IPS-NIHi11 (cell line): ENCODE measurements around the gene RYR3.

ENCODE experiments used
- DNase-seq: peaks from one replicate; pipeline ENCODE4 v3.0.0; 2012; ENCODE audit warnings: mixed read lengths, low spot score

The RYR3 gene

DNA sequence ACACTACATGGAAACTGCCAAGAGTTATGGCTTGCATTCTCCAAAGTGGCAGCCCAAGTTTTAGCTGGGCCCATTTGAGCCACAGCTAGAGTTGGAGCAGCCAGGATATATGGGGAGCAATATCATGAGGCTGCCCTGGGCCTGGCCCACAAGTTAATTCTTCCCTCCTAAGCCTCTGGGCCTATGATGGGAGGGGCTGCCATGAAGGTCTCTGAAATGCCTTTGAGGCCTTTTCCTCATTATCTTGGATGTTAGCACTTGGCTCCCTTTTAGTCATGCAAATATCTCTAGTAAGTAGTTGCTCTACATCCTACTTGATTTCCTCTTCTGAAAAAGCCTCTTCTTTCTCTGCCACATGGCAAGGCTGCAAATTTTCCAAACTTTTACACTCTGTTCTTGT lies 400.0 kb downstream of the RYR3 start:
- no peak for DNase-seq

- DNase-seq: no peak
Observed at GRCh38 chr15:33716025-33716424, 405.3 kb downstream of the RYR3 start.

GRCh38 chr15:33720952-33721351 lies 410.2 kb downstream of the RYR3 start:
- no peak for DNase-seq

DNA sequence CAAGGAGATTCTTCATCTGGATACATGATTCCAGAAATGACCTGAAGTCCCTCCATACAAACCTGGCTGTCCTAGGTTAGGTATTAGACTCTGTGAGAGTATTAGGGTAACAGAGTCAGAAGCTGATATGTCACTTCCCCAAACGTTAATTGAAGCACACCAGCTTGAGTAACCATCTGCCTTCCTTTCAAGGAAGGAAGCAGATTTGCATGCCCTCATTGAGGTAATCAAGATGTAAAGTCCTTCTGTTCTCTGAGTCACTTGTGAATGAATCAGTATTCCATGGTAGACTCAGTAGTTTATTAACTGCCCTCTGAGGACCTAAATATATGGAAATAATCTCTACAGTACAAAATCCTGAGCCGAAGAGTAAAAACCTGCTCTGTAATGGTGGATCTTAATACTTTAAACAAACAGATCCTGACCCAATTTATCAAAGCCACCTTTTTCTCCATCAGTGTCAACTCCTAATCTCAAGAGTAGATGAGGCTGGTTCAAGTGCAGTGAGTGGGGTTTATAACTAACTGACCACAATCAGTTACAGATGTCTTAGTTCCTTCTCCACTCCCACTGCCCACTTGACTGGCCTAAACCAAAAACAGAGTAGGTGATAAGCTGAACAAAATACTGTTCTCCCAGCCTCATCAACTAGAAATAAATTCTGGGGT lies 411.4 kb downstream of the RYR3 start:
- no peak for DNase-seq

GRCh38 chr15:33722673-33723015 lies 411.9 kb downstream of the RYR3 start:
- no peak for DNase-seq

- no peak for DNase-seq
Observed at GRCh38 chr15:33724321-33725036, 413.7 kb downstream of the RYR3 start.

GRCh38 chr15:33729653-33730052 lies 418.9 kb downstream of the RYR3 start:
- peak; percentile 56 for DNase-seq

GRCh38 chr15:33730815-33731214 lies 420.0 kb downstream of the RYR3 start:
- no peak for DNase-seq

GRCh38 chr15:33735143-33735542 lies 424.4 kb downstream of the RYR3 start:
- DNase-seq: no peak

GRCh38 chr15:33735637-33736247 lies 425.0 kb downstream of the RYR3 start:
- DNase-seq: peak; percentile 66

DNA sequence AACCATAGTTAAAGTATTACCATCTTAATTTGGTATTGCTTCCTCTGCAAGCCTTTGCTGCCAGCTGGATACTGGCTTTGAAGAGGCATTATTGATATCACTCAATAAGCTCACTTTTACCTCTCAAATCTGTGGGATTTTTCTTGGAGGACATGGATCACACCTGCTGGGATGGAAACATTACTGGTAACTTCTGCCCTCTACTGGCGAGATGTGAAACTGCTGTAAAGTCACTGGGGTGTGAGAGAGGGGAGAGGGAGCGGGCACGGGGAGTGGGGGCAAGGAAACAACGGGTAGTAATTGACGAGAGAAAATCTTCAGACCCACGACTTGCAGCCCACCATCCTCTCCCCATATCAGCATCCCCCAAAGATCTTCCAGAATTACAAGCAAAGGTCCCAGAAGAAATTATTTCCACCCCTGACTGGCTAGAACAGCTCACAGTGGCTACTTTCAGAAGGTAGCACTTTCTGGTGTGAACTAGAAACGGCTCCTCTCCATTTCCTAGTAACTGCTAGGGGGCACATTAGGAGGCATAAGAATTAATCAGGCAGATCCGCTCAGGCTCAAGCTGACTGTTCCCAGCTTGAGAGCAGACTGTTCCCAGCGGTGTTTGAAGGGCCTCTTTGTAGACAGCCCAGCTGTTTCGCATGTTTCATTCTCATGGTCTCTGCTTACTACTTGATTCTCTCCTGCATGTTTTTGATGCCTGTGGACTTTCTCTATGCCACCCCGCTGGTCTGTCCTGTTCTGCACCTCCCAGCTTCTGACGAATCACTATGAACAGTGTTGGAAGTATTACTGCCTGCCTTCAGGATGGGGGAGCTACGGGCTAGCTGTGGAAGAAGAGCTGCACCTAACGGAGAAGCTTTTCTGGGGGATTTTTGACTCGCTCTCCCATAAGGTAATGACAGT lies 427.2 kb downstream of the RYR3 start:
- peak; percentile 80 for DNase-seq

DNA sequence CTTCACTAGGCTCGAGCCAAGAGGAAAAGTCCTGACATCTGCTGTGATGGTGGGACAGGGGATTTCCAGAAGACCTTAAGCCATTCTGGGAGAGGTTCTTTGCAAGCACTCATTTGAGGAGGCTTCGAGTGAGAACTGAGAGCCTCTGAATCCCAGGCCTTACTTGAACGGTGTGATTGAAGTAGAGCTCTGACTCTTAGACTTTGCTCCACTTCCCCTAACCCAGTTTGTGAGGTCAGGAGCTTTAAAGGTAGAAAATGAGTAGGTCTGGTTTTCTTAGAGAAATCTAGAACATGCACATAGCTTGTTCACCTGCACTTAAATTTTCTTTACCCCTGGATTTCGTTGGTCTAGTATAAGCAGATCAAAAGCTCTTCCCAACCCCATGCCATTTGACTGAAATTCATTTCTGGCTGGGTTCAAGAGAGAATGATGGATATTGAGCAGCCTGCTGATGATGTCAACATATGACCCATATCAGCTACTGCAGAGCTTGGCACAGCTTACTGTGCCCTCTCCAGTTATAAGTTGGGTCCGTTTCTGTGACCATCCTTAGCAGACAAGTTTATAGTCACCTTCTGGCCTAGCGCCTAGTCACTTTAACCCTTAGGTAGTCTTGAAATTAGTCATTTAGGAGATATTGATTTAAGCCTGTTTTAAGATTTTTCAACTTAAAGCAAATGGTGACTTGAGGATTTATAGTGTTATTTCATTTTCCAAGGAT lies 428.3 kb downstream of the RYR3 start:
- no peak for DNase-seq

DNA sequence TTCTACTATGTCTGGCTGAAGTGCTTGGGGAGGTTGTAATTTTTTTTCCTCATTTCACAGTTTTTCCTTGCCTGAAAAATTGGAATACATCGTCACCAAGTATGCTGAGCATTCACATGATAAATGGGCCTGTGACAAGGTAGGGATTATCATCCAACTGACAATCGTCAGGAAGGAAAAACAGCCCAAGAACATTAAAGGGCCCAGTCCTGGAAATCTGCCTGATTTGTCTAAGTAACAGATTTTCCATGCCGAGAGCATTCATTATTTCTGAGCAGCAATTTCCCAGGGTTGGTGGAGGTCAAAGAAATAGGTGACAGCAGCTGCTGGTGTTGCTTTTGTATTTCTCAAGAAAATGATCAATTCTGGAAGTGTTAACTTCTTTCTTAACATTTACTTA lies 431.5 kb downstream of the RYR3 start:
- no peak for DNase-seq

DNA sequence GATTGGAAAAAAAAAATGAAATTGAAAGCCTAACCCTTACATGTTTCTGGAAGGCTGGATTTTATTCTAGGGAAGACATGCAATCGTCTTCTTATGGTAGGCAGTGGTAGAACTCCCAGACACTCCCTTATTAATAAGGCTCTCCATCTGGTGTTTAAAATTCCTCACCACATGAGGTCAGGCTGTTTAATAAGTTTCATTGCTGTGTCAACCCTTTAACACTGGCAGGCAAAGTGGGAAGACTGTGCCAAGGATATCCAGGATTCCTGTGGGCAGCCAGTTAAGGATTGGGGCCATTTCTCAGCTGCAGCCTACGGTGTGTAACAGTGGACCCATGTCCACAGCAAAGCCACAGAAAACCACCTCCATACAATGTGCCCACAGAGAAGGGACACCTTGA lies 432.0 kb downstream of the RYR3 start:
- DNase-seq: no peak

- DNase-seq: no peak
Observed at GRCh38 chr15:33746203-33746602, 435.4 kb downstream of the RYR3 start.

GRCh38 chr15:33753012-33753411 lies 442.2 kb downstream of the RYR3 start:
- DNase-seq: no peak

DNA sequence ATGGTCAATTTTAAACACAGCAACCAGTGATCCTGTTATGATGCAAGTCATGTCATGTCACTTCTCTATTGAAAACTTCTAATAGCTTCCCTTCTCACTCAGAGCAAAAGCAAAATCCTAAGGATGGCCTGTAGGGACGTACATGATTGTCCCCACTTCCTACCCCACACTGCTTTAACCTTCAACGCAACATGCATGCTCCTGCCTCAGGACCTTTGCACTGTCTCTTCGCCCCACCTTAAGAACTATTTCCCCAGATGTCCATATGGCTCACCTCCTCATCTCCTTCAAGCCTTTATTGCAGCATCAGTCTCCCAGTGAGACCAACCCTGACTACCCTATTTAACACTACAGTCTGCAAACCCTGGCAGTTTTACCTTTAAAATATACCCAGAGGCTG lies 443.5 kb downstream of the RYR3 start:
- no peak for DNase-seq

- no peak for DNase-seq
Observed at GRCh38 chr15:33756961-33757360, 446.2 kb downstream of the RYR3 start.

- no peak for DNase-seq
Observed at GRCh38 chr15:33757516-33758232, 446.9 kb downstream of the RYR3 start.

DNA sequence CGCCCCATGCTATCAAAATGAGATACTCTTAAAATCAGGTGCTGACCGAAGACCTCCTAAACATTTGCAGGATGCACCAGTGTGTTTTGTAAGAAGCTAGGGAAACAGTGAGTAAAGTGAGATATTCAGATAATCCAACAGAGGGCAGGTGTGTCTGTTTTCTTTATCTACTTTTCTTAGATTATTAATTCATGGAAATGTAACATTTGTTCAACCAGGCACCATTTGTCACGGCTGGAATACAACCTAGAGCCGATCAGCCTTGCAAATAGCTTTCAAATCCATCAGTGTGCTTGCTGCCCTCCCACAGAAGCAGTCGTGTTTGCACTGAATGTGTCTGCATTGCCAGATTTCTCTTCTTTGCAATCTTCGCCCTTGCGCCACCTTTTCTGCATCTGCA lies 455.6 kb downstream of the RYR3 start:
- no peak for DNase-seq

DNA sequence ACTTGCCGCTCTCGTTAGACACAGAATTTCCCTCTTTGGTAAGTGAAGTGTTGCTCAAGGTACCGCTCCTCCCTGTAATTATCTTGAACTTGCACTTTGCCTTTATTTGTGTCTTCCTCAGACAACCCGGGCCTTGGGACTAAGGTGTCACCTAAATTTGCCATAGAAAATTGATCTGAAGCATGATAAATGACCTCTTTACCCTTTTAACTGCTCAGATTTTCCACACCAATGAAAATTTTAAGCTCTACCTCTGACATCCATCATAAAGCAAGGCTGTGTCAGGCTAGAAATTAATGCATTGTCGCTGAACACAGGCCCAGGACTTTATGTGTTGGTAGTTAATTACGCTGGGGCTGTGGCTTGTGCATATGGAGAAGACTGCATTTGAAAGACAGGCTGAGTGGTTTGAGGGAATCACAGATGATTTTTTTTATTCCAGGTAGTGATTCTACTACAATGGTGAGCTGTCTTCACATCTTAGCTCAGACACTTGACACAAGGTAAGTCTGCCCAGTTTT lies 458.0 kb downstream of the RYR3 start:
- no peak for DNase-seq
